ENCODE data around the gene OR52K1. TPM values are rescaled to one million over a fixed set of nuclear protein-coding genes. Genes with fewer than 3 reads are reported as not detected.

OR52K1 gene
- total and polyA plus RNA-seq, 2 donors (not counting 1 experiment from before 2014, with no cell fraction given): not detected

- Histone ChIP-seq H3K9ac (ENCODE audit: insufficient read depth, low read length) (no peak overlapping the region), H3K27ac (ENCODE audit: insufficient read depth, low read length) (no peak overlapping the region), H2AFZ (ENCODE audit: low read length) (no peak overlapping the region), H3K4me2 (ENCODE audit: extremely low read depth, insufficient read depth, low read length) (no peak overlapping the region), H3K79me2 (ENCODE audit: control insufficient read depth, insufficient read depth, low read length) (no peaks in the 10 kb centered on the region), H3K9me3 (ENCODE audit: control insufficient read depth, insufficient read depth, low read depth, low read length) (no peaks in the 10 kb centered on the region), H3K4me1 (ENCODE audit: control insufficient read depth, extremely low read depth, insufficient read depth, low read length) (no peaks in the 10 kb centered on the region), H4K20me1 (ENCODE audit: control insufficient read depth, extremely low read depth, insufficient read depth, low read length) (no peaks in the 10 kb centered on the region), H3K4me3 (replicated peaks in 1 of 4; ENCODE audit: control extremely low read depth in 1 of 4, insufficient read depth in 1 of 4, low read depth in 3 of 4, low read length in 4 of 4) (no peak overlapping the region), H3K36me3 (ENCODE audit: control insufficient read depth, insufficient read depth, low read length) (no peaks in the 10 kb centered on the region), H3K27me3 (ENCODE audit: control insufficient read depth, insufficient read depth, low read length) (no peaks in the 10 kb centered on the region)
- TF ChIP-seq CTCF (conservative IDR thresholded peaks at IDR 0.05 in 1 of 2, IDR thresholded peaks at IDR 0.05 in 1 of 2; ENCODE audit: low read depth in 1 of 2, low read length in 2 of 2) (no peak), EZH2 (IDR thresholded peaks at IDR 0.05; ENCODE audit: low read length, missing control alignments) (no peak)
- no peak for DNase-seq (ENCODE audit: low read depth in 2 of 2)
Observed at GRCh38 chr11:4465407-4465806, 17.0 kb upstream of the OR52K1 start.

GRCh38 chr11:4466131-4466870 lies 16.1 kb upstream of the OR52K1 start:
- Histone ChIP-seq H3K4me2 (ENCODE audit: extremely low read depth, insufficient read depth, low read length) (no peak overlapping the region), H4K20me1 (ENCODE audit: control insufficient read depth, extremely low read depth, insufficient read depth, low read length) (no peaks in the 10 kb centered on the region), H3K27ac (ENCODE audit: insufficient read depth, low read length) (no peak overlapping the region), H3K4me3 (replicated peaks in 1 of 4; ENCODE audit: control extremely low read depth in 1 of 4, insufficient read depth in 1 of 4, low read depth in 3 of 4, low read length in 4 of 4) (no peak overlapping the region), H3K27me3 (ENCODE audit: control insufficient read depth, insufficient read depth, low read length) (no peaks in the 10 kb centered on the region), H3K36me3 (ENCODE audit: control insufficient read depth, insufficient read depth, low read length) (no peaks in the 10 kb centered on the region), H3K9ac (ENCODE audit: insufficient read depth, low read length) (no peak overlapping the region), H2AFZ (ENCODE audit: low read length) (no peak overlapping the region), H3K4me1 (ENCODE audit: control insufficient read depth, extremely low read depth, insufficient read depth, low read length) (no peaks in the 10 kb centered on the region), H3K79me2 (ENCODE audit: control insufficient read depth, insufficient read depth, low read length) (no peaks in the 10 kb centered on the region), H3K9me3 (ENCODE audit: control insufficient read depth, insufficient read depth, low read depth, low read length) (no peaks in the 10 kb centered on the region)
- DNase-seq (ENCODE audit: low read depth in 2 of 2): no peak
- no peak for TF ChIP-seq CTCF (conservative IDR thresholded peaks at IDR 0.05 in 1 of 2, IDR thresholded peaks at IDR 0.05 in 1 of 2; ENCODE audit: low read depth in 1 of 2, low read length in 2 of 2)

- Histone ChIP-seq H3K4me2 (ENCODE audit: extremely low read depth, insufficient read depth, low read length) (no peak overlapping the region), H2AFZ (ENCODE audit: low read length) (no peak overlapping the region), H3K27ac (ENCODE audit: insufficient read depth, low read length) (no peak overlapping the region), H4K20me1 (ENCODE audit: control insufficient read depth, extremely low read depth, insufficient read depth, low read length) (no peaks in the 10 kb centered on the region), H3K79me2 (ENCODE audit: control insufficient read depth, insufficient read depth, low read length) (no peaks in the 10 kb centered on the region), H3K27me3 (ENCODE audit: control insufficient read depth, insufficient read depth, low read length) (no peaks in the 10 kb centered on the region), H3K9ac (ENCODE audit: insufficient read depth, low read length) (no peak overlapping the region), H3K4me1 (ENCODE audit: control insufficient read depth, extremely low read depth, insufficient read depth, low read length) (no peaks in the 10 kb centered on the region), H3K9me3 (ENCODE audit: control insufficient read depth, insufficient read depth, low read depth, low read length) (no peaks in the 10 kb centered on the region), H3K36me3 (ENCODE audit: control insufficient read depth, insufficient read depth, low read length) (no peaks in the 10 kb centered on the region), H3K4me3 (replicated peaks in 1 of 4; ENCODE audit: control extremely low read depth in 1 of 4, insufficient read depth in 1 of 4, low read depth in 3 of 4, low read length in 4 of 4) (no peak overlapping the region)
- no peak for DNase-seq (ENCODE audit: low read depth in 2 of 2)
- no peak for TF ChIP-seq CTCF (conservative IDR thresholded peaks at IDR 0.05 in 1 of 2, IDR thresholded peaks at IDR 0.05 in 1 of 2; ENCODE audit: low read depth in 1 of 2, low read length in 2 of 2)
- TF ChIP-seq EZH2 (IDR thresholded peaks at IDR 0.05; ENCODE audit: low read length, missing control alignments): no peak
Observed at GRCh38 chr11:4466871-4467442, 15.5 kb upstream of the OR52K1 start.
